Measurements from ENCODE around the gene PBXIP1.

Gene PBXIP1

DNA sequence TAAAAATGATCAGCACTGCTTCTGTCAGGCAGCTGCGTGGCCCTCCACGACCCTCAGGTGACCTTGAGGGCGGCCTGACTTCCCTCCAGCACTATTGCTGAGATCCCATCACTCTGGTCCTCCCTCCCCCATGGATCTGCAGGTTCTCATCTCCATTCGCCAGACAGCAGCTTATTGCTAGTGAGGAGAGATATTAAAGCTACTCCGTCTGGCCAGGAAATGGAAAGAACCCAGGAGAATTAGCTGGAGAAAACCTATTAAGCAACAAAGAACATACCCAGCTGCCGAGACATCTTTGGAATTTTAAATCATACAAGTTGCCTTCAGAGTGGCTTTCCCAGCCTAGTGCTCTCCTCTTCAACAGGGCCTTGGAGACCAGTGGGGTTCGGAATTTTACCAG is 60.1 kb downstream of the PBXIP1 start:
- in situ Hi-C loops (cut with HindIII; ENCODE audit: low sequenced_read_pairs) = no loop called here

More for the DNA sequence above, 60.1 kb downstream of the PBXIP1 start:
- no peak for DNase-seq (ENCODE audit: low read depth)
- TF ChIP-seq, protein P1, sequence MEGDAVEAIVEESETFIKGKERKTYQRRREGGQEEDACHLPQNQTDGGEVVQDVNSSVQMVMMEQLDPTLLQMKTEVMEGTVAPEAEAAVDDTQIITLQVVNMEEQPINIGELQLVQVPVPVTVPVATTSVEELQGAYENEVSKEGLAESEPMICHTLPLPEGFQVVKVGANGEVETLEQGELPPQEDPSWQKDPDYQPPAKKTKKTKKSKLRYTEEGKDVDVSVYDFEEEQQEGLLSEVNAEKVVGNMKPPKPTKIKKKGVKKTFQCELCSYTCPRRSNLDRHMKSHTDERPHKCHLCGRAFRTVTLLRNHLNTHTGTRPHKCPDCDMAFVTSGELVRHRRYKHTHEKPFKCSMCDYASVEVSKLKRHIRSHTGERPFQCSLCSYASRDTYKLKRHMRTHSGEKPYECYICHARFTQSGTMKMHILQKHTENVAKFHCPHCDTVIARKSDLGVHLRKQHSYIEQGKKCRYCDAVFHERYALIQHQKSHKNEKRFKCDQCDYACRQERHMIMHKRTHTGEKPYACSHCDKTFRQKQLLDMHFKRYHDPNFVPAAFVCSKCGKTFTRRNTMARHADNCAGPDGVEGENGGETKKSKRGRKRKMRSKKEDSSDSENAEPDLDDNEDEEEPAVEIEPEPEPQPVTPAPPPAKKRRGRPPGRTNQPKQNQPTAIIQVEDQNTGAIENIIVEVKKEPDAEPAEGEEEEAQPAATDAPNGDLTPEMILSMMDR (IDR thresholded peaks at IDR 0.05; ENCODE audit: low read depth, low read length, missing control alignments) = no peak
- no peak overlapping the region for H3K4me3 ChIP-seq (ENCODE audit: low read depth, low read length)
